ENCODE results near the gene PFKFB4.

PFKFB4 gene

DNA sequence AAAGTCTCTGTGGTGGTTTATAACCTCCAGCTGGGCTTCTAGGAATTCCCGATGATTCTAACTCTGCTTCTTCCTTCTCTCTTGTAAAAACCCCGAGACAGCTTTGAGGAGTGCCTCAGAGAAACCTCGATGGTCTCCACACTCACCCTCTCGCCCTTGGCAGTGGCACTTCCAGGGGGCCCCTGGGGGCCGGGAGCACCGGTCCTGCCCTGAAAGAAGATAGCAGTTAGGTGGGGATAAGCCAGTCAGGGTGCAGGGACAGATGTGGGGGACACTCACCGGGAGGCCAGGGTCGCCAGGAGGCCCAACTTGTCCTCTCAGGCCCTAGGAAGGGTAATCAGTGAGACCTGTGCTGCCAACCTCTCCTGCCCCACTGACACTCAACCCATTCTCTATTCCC is 28.8 kb upstream of the PFKFB4 start:
- in situ Hi-C loops (cut with HindIII; ENCODE audit: low sequenced_read_pairs) = no loop called here

DNA sequence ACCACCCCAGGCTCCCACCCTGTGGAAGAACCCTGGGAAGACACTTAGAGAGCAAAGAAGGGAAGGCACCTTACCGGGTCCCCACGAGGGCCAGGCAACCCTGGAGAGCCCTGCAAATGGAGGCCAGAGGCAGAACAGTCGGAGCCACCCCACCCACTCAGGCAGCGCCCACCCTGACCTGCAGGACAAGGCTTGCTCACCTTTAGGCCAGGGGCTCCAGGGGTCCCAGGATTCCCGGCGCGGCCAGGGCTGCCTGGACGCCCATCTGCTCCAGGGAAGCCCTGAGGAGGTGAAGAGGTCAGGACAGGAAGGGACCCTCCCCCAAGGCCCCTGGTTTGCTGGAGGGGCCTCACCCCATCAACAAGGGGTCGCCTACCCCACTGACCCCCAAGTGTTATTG is 28.2 kb upstream of the PFKFB4 start:
- in situ Hi-C loops (cut with HindIII; ENCODE audit: low sequenced_read_pairs) = no loop called here

DNA sequence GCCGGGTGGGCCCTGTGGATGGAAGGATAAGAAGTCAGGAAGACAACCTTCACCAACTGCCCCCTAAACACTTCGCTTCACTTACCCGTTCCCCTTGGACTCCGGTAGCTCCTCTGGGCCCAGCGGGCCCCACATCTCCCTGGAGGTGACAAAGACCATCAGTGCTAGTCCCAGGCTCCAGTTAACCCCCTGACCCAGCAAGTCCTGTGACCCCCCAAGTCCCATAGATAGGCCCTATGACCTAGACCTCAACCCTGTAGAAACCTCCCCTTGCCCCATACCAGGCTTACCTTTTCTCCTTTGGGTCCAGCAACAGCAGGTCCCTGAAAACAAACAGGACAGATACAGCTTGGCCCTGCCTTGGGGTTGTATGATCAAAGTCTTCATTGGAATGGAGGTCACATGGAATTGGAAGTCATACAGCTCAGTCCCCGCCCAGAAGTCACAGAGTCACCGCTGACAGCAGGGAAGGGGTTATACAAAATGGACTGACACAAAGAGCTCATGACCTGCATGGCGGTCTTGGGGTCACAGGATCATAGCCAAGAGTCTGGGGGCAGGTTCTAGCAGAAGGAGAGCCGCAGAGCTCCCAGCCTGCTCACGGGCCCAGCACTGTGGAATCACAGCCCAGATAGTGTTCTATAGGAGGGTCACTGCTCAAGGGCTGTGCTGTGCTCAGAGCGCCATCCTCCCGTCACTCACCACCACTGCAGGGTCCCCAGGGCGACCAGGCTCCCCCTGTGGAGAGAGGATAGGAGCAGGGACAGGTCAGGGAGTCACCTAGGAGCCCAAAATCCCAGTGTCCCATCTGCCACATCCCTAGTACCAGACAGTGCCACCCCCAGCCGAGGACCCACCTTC is 25.2 kb upstream of the PFKFB4 start:
- in situ Hi-C loops (cut with HindIII; ENCODE audit: low sequenced_read_pairs) = no loop called here

DNA sequence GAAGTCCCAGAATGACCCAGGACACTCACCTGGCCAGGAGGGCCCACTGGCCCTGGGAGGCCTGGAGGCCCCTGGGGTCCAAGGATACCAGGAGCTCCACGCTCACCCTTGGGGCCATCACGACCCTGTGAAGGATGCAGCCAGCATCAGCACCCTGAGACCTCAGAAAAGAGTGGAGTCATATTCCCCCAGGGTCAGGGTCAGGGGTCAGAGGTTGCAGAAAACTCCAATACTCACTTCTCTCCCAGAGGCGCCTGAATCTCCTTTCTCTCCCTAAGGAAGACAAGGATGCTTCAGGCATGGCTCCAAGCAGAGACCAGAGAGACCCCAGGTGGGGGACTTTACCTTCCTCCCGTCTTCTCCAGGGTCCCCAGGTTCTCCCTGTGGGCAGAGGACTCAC is 20.0 kb upstream of the PFKFB4 start:
- in situ Hi-C loops (cut with HindIII; ENCODE audit: low sequenced_read_pairs) = no loop called here

DNA sequence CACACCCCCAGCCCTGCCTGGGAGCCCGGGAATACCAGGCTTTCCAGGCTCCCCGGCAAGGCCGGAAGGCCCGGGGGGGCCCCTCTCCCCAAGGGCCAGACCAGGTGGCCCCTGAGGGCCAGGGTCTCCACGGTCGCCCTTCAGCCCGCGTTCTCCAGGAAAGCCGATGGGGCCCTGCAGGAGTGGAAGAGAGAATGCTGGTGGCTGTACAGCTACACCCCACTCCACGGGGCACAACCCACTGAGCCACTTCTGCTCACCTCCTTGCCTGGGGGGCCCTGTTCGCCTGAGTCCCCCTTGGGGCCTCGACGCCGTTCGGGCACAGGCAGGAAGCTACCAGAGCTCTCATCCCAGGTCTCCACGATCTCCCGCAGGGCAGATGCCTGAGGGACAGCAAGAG is 18.8 kb upstream of the PFKFB4 start:
- in situ Hi-C loops (cut with HindIII; ENCODE audit: low sequenced_read_pairs) = no loop called here

DNA sequence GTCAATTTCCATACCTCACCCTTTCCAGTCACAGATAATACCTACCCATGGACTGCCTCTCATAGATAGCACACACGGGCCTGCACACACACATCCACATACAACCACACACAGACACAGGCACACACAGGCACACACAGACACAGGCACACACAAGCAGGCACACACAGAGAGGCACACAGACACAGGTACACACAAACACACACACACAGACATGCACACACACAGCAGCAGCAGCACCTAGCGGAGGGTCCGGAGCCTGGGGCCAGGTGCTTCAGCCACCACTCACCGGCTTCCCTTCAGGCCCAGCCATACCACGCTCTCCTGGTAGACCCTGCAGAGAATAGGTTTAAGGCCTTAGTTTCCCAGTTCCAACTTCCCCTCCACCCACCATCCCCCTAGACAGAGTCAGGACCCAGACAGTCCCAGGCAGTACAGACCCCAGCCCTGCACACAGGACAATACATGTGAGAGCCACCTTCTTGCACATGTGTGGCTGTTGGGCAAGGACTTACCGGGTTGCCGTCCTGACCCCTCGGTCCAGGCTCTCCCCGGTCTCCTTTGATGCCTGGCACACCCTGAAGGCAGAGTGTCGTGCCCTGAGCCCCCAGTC is 17.5 kb upstream of the PFKFB4 start:
- in situ Hi-C loops (cut with HindIII; ENCODE audit: low sequenced_read_pairs) = no loop called here

DNA sequence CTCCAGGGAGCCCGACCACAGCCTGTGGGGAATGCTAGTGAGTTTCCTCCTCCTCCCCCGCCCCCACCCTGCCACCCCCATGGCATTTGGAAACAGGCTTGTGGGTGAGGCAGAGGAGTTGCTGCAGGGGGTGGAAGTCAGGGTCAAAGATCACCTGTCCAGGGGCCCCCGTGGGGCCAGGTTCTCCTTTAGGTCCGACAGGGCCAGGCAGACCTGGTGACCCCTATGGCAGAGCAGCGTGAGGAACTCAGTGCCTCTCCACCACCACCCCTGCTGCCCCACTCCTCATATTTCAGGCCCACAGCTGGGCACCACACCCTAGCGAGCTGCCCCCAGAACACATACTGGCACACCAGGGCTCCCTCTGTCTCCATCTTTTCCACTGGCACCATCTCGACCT is 15.9 kb upstream of the PFKFB4 start:
- in situ Hi-C loops (cut with HindIII; ENCODE audit: low sequenced_read_pairs) = no loop called here

DNA sequence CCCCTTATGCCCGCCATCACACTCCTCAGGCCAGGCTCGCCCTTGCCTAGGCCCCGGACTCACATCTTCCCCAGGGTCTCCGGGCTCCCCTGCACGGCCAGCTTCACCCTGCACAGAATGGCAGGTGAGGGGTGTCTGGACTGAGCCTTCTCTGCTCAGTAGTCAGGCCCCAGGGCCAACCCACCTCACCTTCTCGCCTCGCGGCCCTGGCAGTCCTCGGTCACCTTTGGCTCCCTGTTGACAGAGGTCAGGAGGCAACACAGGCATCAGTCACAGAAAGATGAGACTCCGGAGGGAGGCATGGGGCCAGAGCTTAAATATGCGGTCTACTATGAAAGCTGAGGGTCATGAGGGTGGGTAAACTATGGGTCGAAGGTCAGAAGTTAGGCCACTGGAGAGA is 15.3 kb upstream of the PFKFB4 start:
- in situ Hi-C loops (cut with HindIII; ENCODE audit: low sequenced_read_pairs) = no loop called here

DNA sequence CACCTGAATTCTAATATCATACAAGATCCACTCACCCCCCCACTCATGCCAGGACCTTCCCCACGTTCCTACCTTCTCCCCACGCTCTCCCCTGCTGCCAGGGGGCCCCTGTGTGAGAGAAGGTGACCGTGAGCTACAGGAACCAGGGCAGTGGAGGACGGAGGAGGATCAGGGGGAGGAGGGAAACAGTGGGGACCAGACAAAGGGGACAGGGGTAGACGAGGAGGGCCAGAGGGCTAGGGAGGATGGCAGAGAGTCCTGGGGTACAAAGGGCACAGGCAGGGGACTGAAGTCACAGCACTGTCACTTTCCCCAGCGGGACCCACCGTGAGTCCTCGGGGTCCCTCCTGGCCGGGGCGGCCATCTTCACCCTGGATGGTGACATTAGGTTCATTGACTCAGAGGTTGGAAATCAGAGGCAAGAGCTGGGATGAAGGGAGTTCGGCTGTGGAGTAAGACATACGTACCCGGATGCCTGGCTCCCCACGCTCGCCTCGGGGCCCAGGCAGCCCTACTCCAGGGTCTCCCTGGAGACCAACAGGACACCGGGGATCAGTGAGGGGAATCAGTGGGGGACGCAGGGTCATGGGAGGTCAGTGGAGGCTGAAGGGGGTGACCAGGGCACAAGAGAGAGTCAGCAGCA is 13.3 kb upstream of the PFKFB4 start:
- in situ Hi-C loops (cut with HindIII; ENCODE audit: low sequenced_read_pairs) = no loop called here

DNA sequence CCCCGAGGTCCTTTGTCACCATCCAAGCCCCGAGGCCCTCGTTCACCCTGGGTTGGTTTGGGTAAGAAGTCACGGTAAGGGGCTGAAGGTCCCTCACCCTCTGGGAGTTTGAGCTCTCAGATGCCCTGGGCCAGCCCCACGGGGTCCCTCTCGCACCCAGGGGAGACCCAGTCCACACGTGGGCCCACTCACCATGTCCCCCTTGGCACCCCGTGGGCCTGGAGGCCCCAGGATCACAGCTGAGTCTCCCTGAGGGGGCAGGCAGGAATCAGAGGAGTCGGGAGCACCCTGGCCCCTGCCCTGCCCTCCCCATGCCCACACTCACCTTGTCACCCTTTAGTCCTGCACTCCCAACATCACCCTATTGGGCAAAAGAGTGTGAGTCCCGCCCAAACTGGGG is 12.8 kb upstream of the PFKFB4 start:
- in situ Hi-C loops (cut with HindIII; ENCODE audit: low sequenced_read_pairs) = no loop called here

DNA sequence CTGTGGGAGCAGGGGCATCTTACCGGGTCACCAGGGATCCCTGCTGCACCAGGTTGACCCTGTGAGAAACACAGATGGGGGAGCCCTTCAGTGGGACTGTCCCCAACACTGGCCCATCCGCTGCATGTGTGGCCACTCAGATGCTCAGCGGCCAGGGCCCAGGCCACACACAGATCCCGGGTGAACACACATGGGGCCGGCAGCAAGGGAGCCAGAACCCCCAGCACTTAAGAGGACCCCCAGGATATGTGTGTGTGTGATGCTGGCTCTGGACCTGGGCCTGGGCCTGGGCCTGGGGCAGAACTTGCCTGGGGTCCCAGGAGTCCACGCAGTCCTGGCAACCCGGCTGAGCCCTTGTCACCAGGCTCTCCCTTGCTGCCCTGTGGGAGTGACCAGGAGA is 11.9 kb upstream of the PFKFB4 start:
- in situ Hi-C loops (cut with HindIII; ENCODE audit: low sequenced_read_pairs) = no loop called here

DNA sequence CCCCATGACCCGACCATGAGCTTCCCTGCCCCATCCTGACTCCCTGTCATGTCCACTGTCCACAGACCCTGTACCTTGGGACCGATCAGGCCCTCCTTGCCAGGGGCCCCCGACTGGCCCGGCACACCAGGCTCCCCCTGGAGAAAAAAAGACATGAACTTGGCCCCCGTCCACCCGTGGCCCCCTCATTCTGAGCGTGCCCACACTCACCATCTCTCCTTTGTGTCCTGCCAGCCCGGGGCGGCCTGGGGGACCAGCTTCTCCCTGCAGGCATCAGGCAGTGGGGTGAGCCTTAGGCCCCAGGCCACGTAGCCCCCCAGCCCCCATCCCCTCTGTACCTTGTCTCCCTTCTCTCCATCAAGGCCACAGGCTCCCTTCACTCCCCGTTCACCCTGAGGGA is 10.9 kb upstream of the PFKFB4 start:
- in situ Hi-C loops (cut with HindIII; ENCODE audit: low sequenced_read_pairs) = no loop called here

DNA sequence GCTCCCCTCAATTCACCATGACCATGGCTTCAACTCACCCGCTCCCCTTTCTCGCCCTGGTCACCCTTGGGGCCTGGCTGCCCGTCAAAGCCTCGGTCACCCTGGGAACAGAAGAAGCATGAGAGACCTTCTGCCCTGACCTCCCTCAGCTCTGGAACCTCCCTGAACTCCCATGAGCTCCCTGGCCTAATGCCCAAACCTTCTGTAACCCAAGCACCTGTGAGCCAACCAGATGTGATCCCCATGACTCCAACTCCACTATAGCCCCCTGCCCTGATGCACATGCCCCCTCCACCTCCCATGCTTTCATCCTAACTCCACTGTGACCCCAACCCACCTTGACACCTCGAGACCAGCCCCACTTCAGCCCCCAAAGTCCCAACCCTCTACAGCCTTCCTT is 10.5 kb upstream of the PFKFB4 start:
- in situ Hi-C loops (cut with HindIII; ENCODE audit: low sequenced_read_pairs) = no loop called here

DNA sequence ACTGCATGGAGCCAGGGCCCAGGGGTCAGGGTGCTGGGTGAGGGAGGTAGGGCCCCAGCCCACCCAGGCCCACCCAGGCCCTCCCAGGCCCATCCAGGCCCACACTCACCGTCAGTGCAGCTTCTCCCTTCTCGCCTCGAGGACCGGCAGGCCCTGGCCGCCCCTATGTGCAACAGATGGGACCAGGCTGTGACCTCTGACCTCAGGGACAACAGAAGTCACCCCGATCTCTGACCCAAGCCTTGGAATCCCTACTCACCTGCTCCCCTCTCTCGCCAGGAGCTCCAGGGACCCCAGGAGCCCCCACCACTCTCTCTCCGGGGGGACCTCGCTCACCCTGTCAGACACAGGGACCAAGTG is 9.8 kb upstream of the PFKFB4 start:
- in situ Hi-C loops (cut with HindIII; ENCODE audit: low sequenced_read_pairs) = no loop called here

DNA sequence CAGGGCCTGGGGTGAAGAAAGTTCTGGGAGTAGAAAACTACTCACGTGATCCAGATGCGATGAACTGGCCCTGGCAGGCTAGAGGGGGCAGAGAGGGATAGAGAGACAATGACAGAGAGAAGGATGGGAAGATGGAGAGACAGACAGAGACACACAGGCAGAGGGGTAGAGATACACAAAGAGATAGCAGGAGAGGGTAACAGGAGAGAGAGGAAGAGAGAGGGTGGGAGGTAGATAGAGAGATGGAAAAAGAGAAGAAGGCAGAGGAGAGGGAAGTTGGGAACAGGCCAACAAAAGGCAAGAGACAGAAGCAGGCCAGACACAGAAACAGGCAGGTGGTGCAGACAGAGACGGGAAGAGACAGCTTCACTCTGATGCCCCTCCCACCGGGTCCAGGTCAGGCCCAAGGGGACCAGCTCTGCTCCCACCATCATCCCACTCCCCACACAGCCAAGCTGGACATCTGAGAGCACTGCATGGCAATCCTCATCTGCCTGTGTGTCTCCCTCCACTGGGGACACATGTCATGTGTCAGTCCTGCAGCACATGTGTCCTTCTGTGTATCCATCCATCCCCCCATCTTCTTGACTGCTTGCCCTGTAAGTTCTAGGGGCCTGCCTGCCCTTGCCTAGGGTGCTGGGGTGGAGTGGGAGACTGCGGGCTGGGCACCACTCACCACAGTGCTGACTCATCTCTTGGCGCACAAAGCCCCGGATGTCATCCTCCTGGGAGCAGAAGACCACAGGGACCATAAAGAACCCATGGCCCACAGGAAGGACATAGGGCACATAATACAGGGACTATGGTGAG is 9.2 kb upstream of the PFKFB4 start:
- in situ Hi-C loops (cut with HindIII; ENCODE audit: low sequenced_read_pairs) = no loop called here

DNA sequence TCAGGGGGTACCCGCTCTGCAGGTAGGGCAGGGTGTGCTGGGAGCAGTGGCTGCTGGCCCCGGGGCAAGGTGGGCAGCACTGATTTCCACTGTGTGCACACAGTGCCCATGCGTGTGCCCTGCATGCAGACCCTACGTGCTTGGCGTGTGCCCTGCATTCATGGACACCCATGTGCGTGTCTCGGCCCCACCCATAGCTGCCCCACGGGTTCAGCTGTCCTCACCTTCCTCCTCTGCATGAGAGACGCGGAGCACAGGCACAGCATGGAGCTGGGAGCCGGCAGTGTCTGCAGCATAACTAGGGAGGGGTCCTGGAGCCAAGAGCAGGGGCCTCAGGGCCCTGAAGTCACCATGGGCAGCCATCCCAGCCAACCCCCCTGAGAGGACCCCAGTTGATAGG is 8.6 kb upstream of the PFKFB4 start:
- in situ Hi-C loops (cut with HindIII; ENCODE audit: low sequenced_read_pairs) = no loop called here

DNA sequence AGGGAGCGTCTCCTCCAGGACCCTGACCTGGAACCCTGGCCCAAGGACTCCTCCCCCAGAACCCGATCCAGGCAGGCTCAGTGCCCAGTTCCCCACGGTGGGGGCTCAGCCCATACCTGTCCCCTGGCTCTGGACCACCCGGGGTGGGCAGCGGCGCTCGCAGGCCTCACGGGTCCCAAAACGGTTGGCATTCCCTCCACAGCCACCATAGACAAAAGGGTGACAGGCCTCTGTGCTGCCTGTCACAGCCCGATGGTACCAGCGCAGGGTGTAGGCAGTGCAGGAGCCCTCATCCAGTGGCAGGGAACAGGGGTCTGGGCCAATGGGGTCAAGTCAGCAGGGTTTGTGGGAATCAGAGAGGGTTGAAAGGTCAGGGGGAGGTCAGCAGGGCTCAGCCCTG is 8.1 kb upstream of the PFKFB4 start:
- in situ Hi-C loops (cut with HindIII; ENCODE audit: low sequenced_read_pairs) = no loop called here

DNA sequence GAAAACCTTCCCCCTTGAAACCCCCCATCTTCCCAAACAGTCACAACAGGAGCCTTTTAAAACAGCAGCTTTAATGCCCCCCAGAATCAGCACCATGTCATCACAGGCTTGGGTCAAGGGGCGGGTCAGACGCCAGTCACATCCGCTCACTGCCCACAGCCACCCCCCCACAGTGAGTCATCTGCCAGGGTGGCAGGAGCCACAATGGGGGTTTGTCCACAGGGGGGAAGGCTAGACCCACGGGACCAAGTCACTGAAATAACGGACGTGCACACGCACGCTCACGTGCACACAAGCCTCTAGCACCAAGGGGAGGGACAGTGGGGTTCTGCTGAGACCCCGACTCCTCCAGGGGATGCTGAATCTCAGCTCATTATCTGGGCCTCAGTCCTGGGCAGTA is 7.4 kb upstream of the PFKFB4 start:
- in situ Hi-C loops (cut with HindIII; ENCODE audit: low sequenced_read_pairs) = no loop called here

DNA sequence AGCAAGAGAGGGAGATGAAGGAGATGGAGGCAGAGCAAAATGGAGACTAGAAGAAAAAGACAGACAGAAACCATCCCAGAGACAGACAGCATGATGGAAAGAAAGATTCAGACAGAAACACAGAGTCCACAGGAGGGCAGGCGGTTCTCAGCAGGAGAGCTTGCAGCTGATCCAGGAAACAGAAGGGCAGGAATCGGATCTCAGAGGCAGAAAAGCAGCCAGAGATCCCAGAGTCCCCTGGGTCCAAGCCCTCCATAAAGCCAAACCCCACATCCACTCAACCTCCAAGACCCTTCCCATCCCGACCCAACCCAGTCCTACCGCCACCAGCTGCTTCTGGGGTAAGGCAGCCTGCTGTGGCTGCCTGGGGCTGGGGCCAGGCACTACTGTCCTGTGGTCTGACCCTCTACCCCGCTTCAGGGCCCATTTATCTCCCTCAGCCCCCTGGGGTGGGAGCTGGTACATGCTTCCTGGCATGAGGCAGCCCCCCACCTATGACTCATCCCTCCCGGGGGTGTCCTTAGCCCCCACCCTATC is 6.8 kb upstream of the PFKFB4 start, which contains the start of gene UCN2:
Gene UCN2 (minus strand): TSS at position 400 of the 537 bp plus-strand sequence. CDS start 657 bp downstream, outside the sequence.
- in situ Hi-C loops (cut with HindIII; ENCODE audit: low sequenced_read_pairs) = no loop called here

DNA sequence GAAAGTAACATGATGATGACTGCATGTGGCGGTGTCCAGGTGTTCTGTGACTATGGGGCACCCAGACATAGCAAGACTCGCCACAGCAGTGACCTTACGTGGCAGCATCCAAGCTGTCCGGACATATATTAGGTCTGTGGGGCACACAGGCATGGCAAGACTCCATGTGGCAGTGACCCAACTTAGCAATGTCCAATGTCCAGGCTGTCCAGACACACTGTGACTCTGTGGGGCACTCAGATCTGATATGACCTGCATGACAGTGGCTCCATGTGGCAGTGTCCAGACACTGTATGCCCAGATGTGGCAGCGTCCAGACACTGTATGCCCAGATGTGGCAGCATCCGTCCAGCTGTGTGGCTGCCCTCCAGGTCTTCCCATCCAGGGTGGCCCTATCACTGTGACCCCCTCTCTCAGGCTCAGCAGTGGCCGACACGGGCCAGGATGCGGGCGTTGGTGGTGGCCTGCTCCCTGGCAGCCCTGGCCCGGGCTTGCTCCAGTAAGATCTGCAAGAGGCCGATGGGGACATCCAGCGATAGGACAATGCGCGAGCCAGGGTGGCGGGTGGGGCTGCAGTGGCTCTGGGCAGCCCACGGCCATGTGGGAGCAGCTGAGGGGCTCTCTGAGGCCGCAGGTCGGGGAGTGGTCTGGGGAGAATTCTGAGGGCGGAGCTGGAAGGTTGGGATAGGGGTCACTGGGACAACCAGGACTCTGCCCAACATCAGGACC is 5.9 kb upstream of the PFKFB4 start:
- in situ Hi-C loops (cut with HindIII; ENCODE audit: low sequenced_read_pairs) = no loop called here
